DND-41 (cell line): ENCODE results near the gene NPDC1.

Experiments
- ATAC-seq: fragments of 200-7000 bp; cut with Tn5 transposase; 3 replicates; pipeline ENCODE4 v1.9.1; 2021; ENCODE audit warnings: low read depth; ENCODE audit not compliant: insufficient read depth
- DNase-seq: peaks from one replicate; pipeline ENCODE4 v3.0.0-alpha.2; 2020
- H2AFZ ChIP-seq: 2 replicates; pipeline ENCODE4 v1.6.0; 2012; ENCODE audit warnings: low read depth, low read length
- H3K27ac ChIP-seq: 2 replicates; pipeline ENCODE4 v1.5.1; 2012; ENCODE audit warnings: low read length, inconsistent platforms
- H3K27me3 ChIP-seq: fragments of 200-600 bp; sonication (generic); 2 replicates; pipeline ENCODE4 v1.6.0; 2012; ENCODE audit warnings: low read length, mild to moderate bottlenecking, inconsistent platforms; ENCODE audit not compliant: insufficient read depth, poor library complexity
- H3K36me3 ChIP-seq: 2 replicates; pipeline ENCODE4 v1.5.1; 2012; ENCODE audit warnings: low read length, inconsistent platforms; ENCODE audit not compliant: insufficient read depth
- H3K4me1 ChIP-seq: 2 replicates; pipeline ENCODE4 v1.5.1; 2012; ENCODE audit warnings: mild to moderate bottlenecking, low read length; ENCODE audit not compliant: insufficient read depth
- H3K4me2 ChIP-seq: 2 replicates; pipeline ENCODE4 v1.6.0; 2012; ENCODE audit warnings: mild to moderate bottlenecking, moderate library complexity, low read length, inconsistent platforms; ENCODE audit not compliant: insufficient read depth
- H3K4me3 ChIP-seq, 2 experiments: fragments of 200-600 bp in 1 of 2; shearing (Covaris generic) in 1 of 2; 2 replicates each; pipeline ENCODE4 v1.5.1; 2012 to 2016; ENCODE audit warnings: inconsistent platforms in 2 of 2, low read length in 2 of 2, mild to moderate bottlenecking in 2 of 2, low read depth in 1 of 2, moderate library complexity in 1 of 2
- H3K79me2 ChIP-seq: 2 replicates; pipeline ENCODE4 v1.6.0; 2012; ENCODE audit warnings: low read length, inconsistent platforms; ENCODE audit not compliant: insufficient read depth
- H3K9ac ChIP-seq: 2 replicates; pipeline ENCODE4 v1.6.0; 2012; ENCODE audit warnings: low read depth, mild to moderate bottlenecking, inconsistent platforms, low read length, moderate library complexity
- H3K9me3 ChIP-seq: 2 replicates; pipeline ENCODE4 v1.5.1; 2012; ENCODE audit warnings: low read length, moderate library complexity, mild to moderate bottlenecking, inconsistent platforms; ENCODE audit not compliant: insufficient read depth, severe bottlenecking
- H4K20me1 ChIP-seq: 2 replicates; pipeline ENCODE4 v1.6.0; 2012; ENCODE audit warnings: low read length; ENCODE audit not compliant: insufficient read depth
- EZH2 ChIP-seq: IDR thresholded peaks from 3 replicates; pipeline ENCODE4 v1.6.1; 2012; ENCODE audit warnings: borderline replicate concordance, low read depth, mild to moderate bottlenecking, moderate library complexity, low read length, inconsistent platforms; ENCODE audit not compliant: severe bottlenecking
- TF ChIP-seq, protein P1 (sequence below): IDR thresholded peaks from 2 replicates; pipeline ENCODE4 v1.5.1; 2012; ENCODE audit warnings: borderline replicate concordance, low read length, moderate library complexity, mild to moderate bottlenecking; ENCODE audit not compliant: poor library complexity, severe bottlenecking; ENCODE audit errors: extremely low read depth

The NPDC1 gene

DNA sequence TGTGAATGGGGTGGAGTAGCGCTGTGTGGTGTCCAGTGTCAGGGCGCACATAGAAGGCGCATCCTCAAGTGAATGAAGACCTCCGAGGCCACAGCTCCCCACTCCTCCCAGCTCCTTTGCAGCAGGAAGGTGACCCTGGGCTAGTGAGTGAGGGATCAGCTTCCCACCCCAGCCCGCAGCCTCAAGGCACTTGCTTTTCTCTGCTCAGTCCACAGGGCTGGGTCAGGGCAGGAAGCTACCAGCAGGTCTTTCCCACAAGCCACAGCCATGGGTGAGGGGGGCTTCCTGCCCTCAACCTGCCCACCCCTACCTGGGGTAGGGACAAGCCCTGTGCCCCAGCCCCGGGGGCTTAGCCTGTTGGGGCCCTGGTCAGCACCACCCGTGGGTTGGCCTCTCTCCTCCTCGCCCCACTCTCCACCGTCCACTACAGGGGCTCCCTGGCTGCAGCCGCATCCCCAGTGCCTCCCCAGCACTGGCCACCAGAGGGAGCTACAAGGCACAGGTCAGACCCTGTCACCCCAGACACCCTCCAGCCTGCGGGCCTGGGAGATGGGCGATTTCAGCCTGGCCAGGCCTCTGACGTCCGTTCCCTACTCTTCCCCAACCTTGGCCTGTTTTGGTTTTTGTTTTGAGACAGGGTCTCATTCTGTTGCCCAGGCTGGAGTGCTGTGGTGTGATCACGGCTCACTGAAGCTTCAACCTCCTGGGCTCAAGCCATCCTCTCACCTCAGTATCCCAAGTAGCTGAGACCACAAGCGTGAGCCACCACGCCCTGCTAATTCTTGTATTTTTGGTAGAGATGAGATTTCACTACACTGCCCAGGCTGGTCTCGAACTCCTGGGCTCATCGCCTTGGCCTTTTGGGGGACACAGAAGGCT lies 16.7 kb downstream of the NPDC1 start:
- peaks cover 28% of the 10 kb centered on the region for H3K4me1 ChIP-seq
- no peak overlapping the region; the same call in 1 of the 2 replicates for H3K27ac ChIP-seq
- no peaks in the 10 kb centered on the region for H3K9me3 ChIP-seq
- H3K27me3 ChIP-seq = peaks cover under 1% of the 10 kb centered on the region
- H3K4me3 ChIP-seq = peak overlapping the region in 1 of 2 experiments; percentile 76; a peak in 2 of 4 replicates
- peaks cover 8% of the 10 kb centered on the region for H4K20me1 ChIP-seq
- ATAC-seq = peak; percentile 29; the same call in 2 of the 3 replicates
- H3K79me2 ChIP-seq = no peaks in the 10 kb centered on the region
- H2AFZ ChIP-seq = no peak overlapping the region
- H3K9ac ChIP-seq = peak overlapping the region; percentile 78; the same call in 1 of the 2 replicates
- TF ChIP-seq, protein P1, sequence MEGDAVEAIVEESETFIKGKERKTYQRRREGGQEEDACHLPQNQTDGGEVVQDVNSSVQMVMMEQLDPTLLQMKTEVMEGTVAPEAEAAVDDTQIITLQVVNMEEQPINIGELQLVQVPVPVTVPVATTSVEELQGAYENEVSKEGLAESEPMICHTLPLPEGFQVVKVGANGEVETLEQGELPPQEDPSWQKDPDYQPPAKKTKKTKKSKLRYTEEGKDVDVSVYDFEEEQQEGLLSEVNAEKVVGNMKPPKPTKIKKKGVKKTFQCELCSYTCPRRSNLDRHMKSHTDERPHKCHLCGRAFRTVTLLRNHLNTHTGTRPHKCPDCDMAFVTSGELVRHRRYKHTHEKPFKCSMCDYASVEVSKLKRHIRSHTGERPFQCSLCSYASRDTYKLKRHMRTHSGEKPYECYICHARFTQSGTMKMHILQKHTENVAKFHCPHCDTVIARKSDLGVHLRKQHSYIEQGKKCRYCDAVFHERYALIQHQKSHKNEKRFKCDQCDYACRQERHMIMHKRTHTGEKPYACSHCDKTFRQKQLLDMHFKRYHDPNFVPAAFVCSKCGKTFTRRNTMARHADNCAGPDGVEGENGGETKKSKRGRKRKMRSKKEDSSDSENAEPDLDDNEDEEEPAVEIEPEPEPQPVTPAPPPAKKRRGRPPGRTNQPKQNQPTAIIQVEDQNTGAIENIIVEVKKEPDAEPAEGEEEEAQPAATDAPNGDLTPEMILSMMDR = peak; percentile 82
- TF ChIP-seq EZH2 = no peak
- DNase-seq = peak; percentile 47
- H3K36me3 ChIP-seq = no peaks in the 10 kb centered on the region
- peak overlapping the region; percentile 100 for H3K4me2 ChIP-seq

DNA sequence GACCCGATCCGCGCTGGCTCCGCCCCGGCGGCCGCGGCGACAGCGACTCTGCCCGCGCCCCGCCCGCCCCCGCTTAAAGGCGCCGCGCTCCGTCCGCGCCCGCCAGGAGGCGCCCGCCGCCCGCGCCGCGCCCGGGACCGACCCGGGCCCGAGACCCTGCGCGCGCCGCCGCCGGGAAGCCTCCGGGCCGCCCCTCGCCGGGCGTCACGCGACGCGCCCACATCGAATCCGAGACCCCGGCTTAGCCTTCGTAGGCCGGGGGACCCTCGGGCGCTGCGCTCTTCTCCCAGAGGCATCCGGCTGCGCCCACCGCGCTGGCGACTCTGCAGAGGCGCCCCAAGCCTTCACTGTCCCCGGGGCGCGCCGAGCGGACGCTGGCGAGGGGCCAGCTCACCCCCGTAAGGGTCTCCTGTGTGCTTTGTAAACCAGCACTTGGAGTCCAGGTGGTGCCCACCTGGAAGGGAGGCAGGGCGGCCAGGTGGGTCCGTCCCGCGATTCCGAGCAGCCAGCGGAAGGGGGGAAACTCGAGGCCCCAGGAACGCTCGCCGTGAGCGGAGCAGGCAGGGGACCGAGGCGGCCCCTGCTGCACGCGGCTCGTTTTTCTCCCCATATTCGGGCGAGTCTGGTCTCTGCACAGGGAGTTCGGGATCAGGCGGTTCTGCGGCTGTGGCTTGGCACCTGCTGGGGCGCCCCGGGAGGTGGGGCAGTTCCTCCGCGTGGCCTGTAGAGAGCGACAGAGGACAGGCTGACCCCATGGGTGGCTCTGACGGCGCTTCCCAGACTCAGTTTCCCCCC lies 17.5 kb downstream of the NPDC1 start:
- TF ChIP-seq, protein P1 = peak; percentile 61
- no peak for TF ChIP-seq EZH2
- ATAC-seq (peak; percentile 73), DNase-seq (peak; percentile 66)
- Histone ChIP-seq H3K27me3 (no peaks in the 10 kb centered on the region), H4K20me1 (peaks cover 8% of the 10 kb centered on the region), H3K9ac (peak overlapping the region; percentile 78), H3K4me1 (peaks cover 28% of the 10 kb centered on the region), H3K4me2 (peak overlapping the region; percentile 100), H3K27ac (peak overlapping the region; percentile 56), H3K79me2 (no peaks in the 10 kb centered on the region), H2AFZ (peak overlapping the region; percentile 98), H3K36me3 (no peaks in the 10 kb centered on the region), H3K4me3 (peak overlapping the region; percentile 54 to 76), H3K9me3 (no peaks in the 10 kb centered on the region)

DNA sequence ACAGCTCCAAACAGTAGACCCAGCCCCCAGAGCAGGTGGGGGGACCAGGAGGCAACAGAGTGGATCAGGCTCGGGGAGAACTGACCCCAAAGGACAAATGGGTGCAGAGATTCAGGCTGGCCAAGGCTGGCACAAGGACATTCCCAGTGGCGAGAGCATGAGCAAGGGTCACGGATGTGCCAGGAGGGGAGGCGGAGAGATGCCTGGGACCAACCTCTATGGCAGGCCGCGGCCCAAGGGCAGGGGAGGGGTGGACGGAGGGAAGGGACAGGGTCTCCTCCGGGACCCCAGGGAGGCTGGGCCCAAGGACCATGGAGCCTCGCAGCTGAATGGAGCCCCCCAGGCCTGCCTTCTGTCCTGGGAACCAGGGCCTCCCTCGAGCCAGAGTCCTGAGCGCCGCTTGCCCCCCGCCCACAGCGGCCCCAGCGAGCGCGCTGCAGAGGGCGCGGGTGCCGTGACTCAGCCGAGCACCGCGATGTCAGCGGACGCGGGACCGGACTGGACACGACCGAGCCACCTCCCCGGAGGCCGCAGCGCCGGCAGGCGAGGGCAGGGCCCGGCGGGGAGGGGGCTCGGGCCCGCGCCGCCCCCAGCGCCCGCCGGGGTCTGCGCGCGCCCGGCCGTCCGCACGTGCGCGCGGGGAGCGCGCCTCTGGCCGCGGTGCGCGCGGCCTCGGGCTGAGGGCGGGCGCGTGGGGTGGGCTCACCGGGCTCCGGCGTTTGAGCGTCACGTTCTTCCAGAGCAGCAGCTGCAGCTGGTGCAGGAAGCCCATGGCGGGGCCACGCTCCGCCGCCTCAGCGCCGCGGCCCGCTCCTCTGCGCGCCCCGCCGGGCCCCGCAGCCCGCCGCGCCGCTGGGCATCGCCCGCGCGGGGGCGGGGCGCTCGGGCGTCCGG lies 18.4 kb downstream of the NPDC1 start, which contains the start of gene ABCA2:
Gene ABCA2 (minus strand): TSS at position 869 of the 894 bp plus-strand sequence. CDS start 97 bp downstream, at position 772.
- peaks cover 28% of the 10 kb centered on the region for H3K4me1 ChIP-seq
- no peaks in the 10 kb centered on the region for H3K27me3 ChIP-seq
- no peaks in the 10 kb centered on the region for H3K9me3 ChIP-seq
- peak within 1 kb of the TSS; percentile 78 for H3K9ac ChIP-seq
- peak within 1 kb of the TSS; percentile 98 for H2AFZ ChIP-seq
- peaks cover 8% of the 10 kb centered on the region for H4K20me1 ChIP-seq
- peak within 1 kb of the TSS; percentile 100 for H3K4me2 ChIP-seq
- no peak for TF ChIP-seq EZH2
- TF ChIP-seq, protein P1 = no peak
- no peak for DNase-seq
- H3K36me3 ChIP-seq = no peaks in the 10 kb centered on the region
- peak within 1 kb of the TSS; percentile 54 to 76 for H3K4me3 ChIP-seq
- ATAC-seq = no peak; the same call in 2 of the 3 replicates
- H3K27ac ChIP-seq = peak within 1 kb of the TSS; percentile 56
- H3K79me2 ChIP-seq = no peaks in the 10 kb centered on the region
